Endothelial cell (in vitro differentiated cells): ENCODE data around the gene ADAMTS18. TPM values are rescaled to one million over a fixed set of nuclear protein-coding genes. Genes with fewer than 3 reads are reported as not detected.

Source experiments
- DNase-seq: peaks from one replicate; pipeline ENCODE4 v3.0.0; 2021; ENCODE audit warnings: low spot score
- H3K27ac Mint-ChIP-seq: one replicate; pipeline ENCODE4 v1.8.0; 2021; ENCODE audit warnings: mixed read lengths, inconsistent platforms; ENCODE audit not compliant: unreplicated experiment
- H3K27me3 Mint-ChIP-seq: one replicate; pipeline ENCODE4 v1.8.0; 2021; ENCODE audit warnings: mild to moderate bottlenecking, moderate library complexity, mixed read lengths, inconsistent platforms; ENCODE audit not compliant: unreplicated experiment
- H3K36me3 Mint-ChIP-seq: one replicate; pipeline ENCODE4 v1.8.0; 2021; ENCODE audit warnings: mild to moderate bottlenecking, low read depth, mixed read lengths, inconsistent platforms; ENCODE audit not compliant: unreplicated experiment
- H3K4me1 Mint-ChIP-seq: one replicate; pipeline ENCODE4 v1.8.0; 2021; ENCODE audit warnings: mild to moderate bottlenecking, mixed read lengths, inconsistent platforms; ENCODE audit not compliant: unreplicated experiment
- H3K4me3 Mint-ChIP-seq: one replicate; pipeline ENCODE4 v1.8.0; 2021; ENCODE audit warnings: mild to moderate bottlenecking, mixed read lengths, inconsistent platforms; ENCODE audit not compliant: unreplicated experiment
- H3K9me3 Mint-ChIP-seq: one replicate; pipeline ENCODE4 v1.8.0; 2021; ENCODE audit warnings: mixed read lengths, inconsistent platforms; ENCODE audit not compliant: unreplicated experiment
- CTCF ChIP-seq: fragments of 200-600 bp; sonication (generic); IDR thresholded peaks from one replicate; pipeline ENCODE4 v1.5.0; 2021; ENCODE audit warnings: antibody characterized with exemption; ENCODE audit not compliant: unreplicated experiment
- total RNA-seq: library from RNA; stranded (reverse); fragmentation: NEBNext Ultra II Directional; extraction: Animal tissue kit (Norgen Biotek cat#: 25700); gene quantifications from one replicate; pipeline ENCODE4 v1.2.1, GENCODE V29; 2021; ENCODE audit not compliant: unreplicated experiment

The ADAMTS18 gene
- total RNA-seq, 1 donor from 2014 or later, result 0.69 TPM

- H3K9me3 Mint-ChIP-seq, result no peaks in the 10 kb centered on the region
- no peak for DNase-seq
- no peak overlapping the region for H3K4me3 Mint-ChIP-seq
- no peak for TF ChIP-seq CTCF
- H3K36me3 Mint-ChIP-seq, result no peaks in the 10 kb centered on the region
- H3K27ac Mint-ChIP-seq, result no peak overlapping the region
- H3K27me3 Mint-ChIP-seq, result peaks cover 1% of the 10 kb centered on the region
- peaks cover 10% of the 10 kb centered on the region for H3K4me1 Mint-ChIP-seq
These were observed 4.5 kb downstream of the ADAMTS18 start for GRCh38 chr16:77430360-77430759.

- Mint-ChIP-seq H3K27me3 (no peaks in the 10 kb centered on the region), H3K4me1 (no peaks in the 10 kb centered on the region), H3K27ac (no peak overlapping the region), H3K36me3 (no peaks in the 10 kb centered on the region), H3K4me3 (no peak overlapping the region), H3K9me3 (no peaks in the 10 kb centered on the region)
- TF ChIP-seq CTCF, result no peak
- no peak for DNase-seq
These were observed 9.8 kb downstream of the ADAMTS18 start for GRCh38 chr16:77424871-77425604.

- no peaks in the 10 kb centered on the region for H3K9me3 Mint-ChIP-seq
- no peaks in the 10 kb centered on the region for H3K36me3 Mint-ChIP-seq
- H3K4me1 Mint-ChIP-seq, result no peaks in the 10 kb centered on the region
- no peak for DNase-seq
- TF ChIP-seq CTCF, result no peak
- no peak overlapping the region for H3K27ac Mint-ChIP-seq
- H3K4me3 Mint-ChIP-seq, result no peak overlapping the region
- H3K27me3 Mint-ChIP-seq, result no peaks in the 10 kb centered on the region
These were observed 12.5 kb downstream of the ADAMTS18 start for GRCh38 chr16:77422196-77422784.

- Mint-ChIP-seq H3K4me3 (no peak overlapping the region), H3K36me3 (no peaks in the 10 kb centered on the region), H3K9me3 (no peaks in the 10 kb centered on the region), H3K27me3 (peaks cover 4% of the 10 kb centered on the region), H3K27ac (no peak overlapping the region), H3K4me1 (no peaks in the 10 kb centered on the region)
- TF ChIP-seq CTCF, result no peak
- DNase-seq, result no peak
These were observed 17.8 kb downstream of the ADAMTS18 start for GRCh38 chr16:77416939-77417480.

- Mint-ChIP-seq H3K27ac (no peak overlapping the region), H3K9me3 (no peaks in the 10 kb centered on the region), H3K27me3 (peaks cover 4% of the 10 kb centered on the region), H3K4me1 (no peaks in the 10 kb centered on the region), H3K4me3 (no peak overlapping the region), H3K36me3 (no peaks in the 10 kb centered on the region)
- no peak for DNase-seq
- no peak for TF ChIP-seq CTCF
These were observed 20.0 kb downstream of the ADAMTS18 start for GRCh38 chr16:77414752-77415231.
